Measurements from ENCODE around the gene KCNJ11.

KCNJ11 gene

DNA sequence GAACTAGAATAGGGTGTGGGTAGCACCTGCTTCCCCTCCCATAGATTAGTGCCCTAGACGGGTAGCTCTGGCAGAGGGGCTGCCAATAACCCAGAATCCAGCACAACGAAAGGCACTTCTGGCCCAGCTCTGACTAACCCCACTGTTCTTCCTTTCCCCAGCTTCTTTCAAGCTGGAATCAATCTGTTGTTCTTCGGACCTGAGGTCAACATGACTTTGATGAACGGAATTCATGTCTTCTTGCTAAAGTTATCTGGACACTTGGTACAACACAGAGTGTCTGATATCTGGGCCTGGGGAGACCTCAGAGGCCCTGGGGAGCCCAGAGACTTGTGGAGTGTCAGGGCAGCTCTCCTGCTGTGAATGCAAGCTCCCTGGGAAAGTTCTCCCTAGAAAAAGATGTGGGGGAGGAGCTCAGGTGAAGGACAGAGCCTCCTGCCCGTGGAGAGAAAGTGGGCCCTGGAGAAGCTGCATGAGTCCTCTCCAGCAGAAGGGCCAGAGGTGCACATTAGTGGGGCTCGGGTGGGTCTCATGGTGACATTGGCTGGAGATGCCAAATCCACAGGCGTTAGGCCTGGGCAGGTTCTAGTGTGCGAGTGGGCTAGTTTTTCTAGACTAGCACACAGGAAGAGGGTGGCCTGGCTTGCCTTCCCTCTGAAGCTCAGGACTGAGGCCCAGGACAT is 6.3 kb downstream of the KCNJ11 start:
- H2AFZ ChIP-seq: no peak overlapping the region
- TF ChIP-seq CTCF (IDR thresholded peaks at IDR 0.05): no peak
- no peaks in the 10 kb centered on the region for H3K9me3 ChIP-seq (ENCODE audit: control insufficient read depth, low read length)
- no peak overlapping the region for H3K27ac ChIP-seq
- no peaks in the 10 kb centered on the region for H3K4me1 ChIP-seq
- H3K36me3 ChIP-seq (ENCODE audit: control insufficient read depth, insufficient read depth, low read length): no peaks in the 10 kb centered on the region
- H3K9ac ChIP-seq: no peak overlapping the region
- H3K4me3 ChIP-seq (ENCODE audit: low read depth, low read length): no peak overlapping the region
- H3K4me2 ChIP-seq (ENCODE audit: low read length): no peak overlapping the region
- no peaks in the 10 kb centered on the region for H3K79me2 ChIP-seq
- no peaks in the 10 kb centered on the region for H3K27me3 ChIP-seq (ENCODE audit: control insufficient read depth, insufficient read depth, low read length)

- Histone ChIP-seq H3K4me1 (no peaks in the 10 kb centered on the region), H3K27ac (no peak overlapping the region)
- no peak for TF ChIP-seq CTCF (IDR thresholded peaks at IDR 0.05)
Measured at GRCh38 chr11:17381156-17381555, 7.3 kb downstream of the KCNJ11 start.

DNA sequence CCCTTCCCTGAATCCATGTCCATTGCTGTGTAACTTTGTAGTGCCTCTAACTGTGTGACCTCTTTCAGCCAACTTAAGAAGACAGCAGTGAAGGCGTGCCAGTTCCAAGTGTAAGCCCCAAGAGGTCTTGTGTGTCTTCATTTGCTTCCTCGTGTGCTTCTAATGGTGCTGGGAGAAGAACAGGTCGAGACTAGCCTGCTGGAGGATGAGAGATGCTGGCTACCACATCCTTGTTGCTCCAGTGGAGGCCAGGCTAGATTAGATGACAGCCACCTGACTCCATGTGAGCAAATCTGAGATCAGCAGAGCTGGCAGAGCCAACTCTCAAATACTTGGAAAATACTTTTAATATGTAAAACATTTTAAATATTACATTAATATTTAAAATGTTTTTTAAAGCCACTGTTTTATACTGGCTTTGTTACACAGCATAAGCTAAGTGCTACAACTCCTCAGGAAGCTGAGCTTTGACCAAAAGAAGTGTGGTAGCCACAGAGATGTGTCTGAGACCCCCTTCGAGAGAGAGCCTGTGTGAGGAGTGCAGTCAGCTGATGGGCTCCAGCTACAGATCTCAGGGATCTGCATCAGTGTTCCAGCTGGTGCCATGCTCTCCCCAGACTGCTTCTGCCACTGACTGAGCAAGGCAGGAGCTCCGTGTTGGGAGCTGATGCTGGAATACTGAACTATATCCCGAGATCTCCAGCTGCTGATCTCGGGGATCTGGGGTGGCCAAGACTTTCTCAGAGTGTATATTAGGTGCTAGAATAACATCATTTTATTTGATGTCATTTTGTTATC is 8.9 kb downstream of the KCNJ11 start:
- Histone ChIP-seq H3K36me3 (ENCODE audit: control insufficient read depth, insufficient read depth, low read length) (no peaks in the 10 kb centered on the region), H3K9ac (no peak overlapping the region), H2AFZ (no peak overlapping the region), H3K79me2 (no peaks in the 10 kb centered on the region), H3K27me3 (ENCODE audit: control insufficient read depth, insufficient read depth, low read length) (no peaks in the 10 kb centered on the region), H3K4me1 (no peaks in the 10 kb centered on the region), H3K4me2 (ENCODE audit: low read length) (no peak overlapping the region), H3K27ac (no peak overlapping the region), H3K4me3 (ENCODE audit: low read depth, low read length) (no peak overlapping the region), H3K9me3 (ENCODE audit: control insufficient read depth, low read length) (no peaks in the 10 kb centered on the region)
- no peak for TF ChIP-seq CTCF (IDR thresholded peaks at IDR 0.05)

More at GRCh38 chr11:17381156-17381555, 7.3 kb downstream of the KCNJ11 start:
- no peak overlapping the region for H3K9ac ChIP-seq
- H3K4me2 ChIP-seq (ENCODE audit: low read length): no peak overlapping the region
- H3K27me3 ChIP-seq (ENCODE audit: control insufficient read depth, insufficient read depth, low read length): no peaks in the 10 kb centered on the region
- H3K79me2 ChIP-seq: no peaks in the 10 kb centered on the region
- no peak overlapping the region for H2AFZ ChIP-seq
- no peaks in the 10 kb centered on the region for H3K36me3 ChIP-seq (ENCODE audit: control insufficient read depth, insufficient read depth, low read length)
- H3K9me3 ChIP-seq (ENCODE audit: control insufficient read depth, low read length): no peaks in the 10 kb centered on the region
- H3K4me3 ChIP-seq (ENCODE audit: low read depth, low read length): no peak overlapping the region

DNA sequence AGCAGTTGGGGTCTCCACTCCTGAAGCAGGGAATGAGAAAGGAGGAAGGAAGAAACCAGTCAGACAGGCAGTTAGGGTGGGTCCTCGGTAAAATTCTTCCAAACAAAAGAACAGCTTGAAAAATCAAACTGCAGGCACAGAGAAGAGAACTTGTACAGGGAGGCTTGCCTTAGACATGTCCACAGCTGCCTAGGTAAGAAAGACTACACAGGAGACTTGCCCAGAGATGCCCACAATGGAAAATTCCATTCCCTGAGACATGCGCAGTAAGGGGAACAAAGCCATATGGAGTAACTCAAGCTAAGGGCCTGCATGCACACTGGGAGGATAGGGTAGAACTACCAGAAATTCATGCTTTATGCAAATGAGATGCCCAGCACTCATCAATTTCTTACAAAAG is 9.8 kb downstream of the KCNJ11 start:
- no peaks in the 10 kb centered on the region for H3K4me1 ChIP-seq
- no peaks in the 10 kb centered on the region for H3K27me3 ChIP-seq (ENCODE audit: control insufficient read depth, insufficient read depth, low read length)
- TF ChIP-seq CTCF (IDR thresholded peaks at IDR 0.05): no peak
- H3K36me3 ChIP-seq (ENCODE audit: control insufficient read depth, insufficient read depth, low read length): no peaks in the 10 kb centered on the region
- H3K9me3 ChIP-seq (ENCODE audit: control insufficient read depth, low read length): no peaks in the 10 kb centered on the region
- no peak overlapping the region for H3K9ac ChIP-seq
- no peak overlapping the region for H3K4me3 ChIP-seq (ENCODE audit: low read depth, low read length)
- H3K4me2 ChIP-seq (ENCODE audit: low read length): no peak overlapping the region
- no peak overlapping the region for H2AFZ ChIP-seq
- H3K27ac ChIP-seq: no peak overlapping the region
- no peaks in the 10 kb centered on the region for H3K79me2 ChIP-seq
